GM12874 (cell line): ENCODE data around the gene RGS14.
A peak's percentile ranks its signal among the peaks of the same experiment; 100 is the strongest.

Source experiments
- CTCF ChIP-seq: IDR thresholded peaks from 2 replicates; pipeline ENCODE4 v1.5.1; 2011; ENCODE audit warnings: low read depth, mild to moderate bottlenecking, control low read depth, low read length, moderate library complexity; ENCODE audit not compliant: insufficient read depth

The RGS14 gene

DNA sequence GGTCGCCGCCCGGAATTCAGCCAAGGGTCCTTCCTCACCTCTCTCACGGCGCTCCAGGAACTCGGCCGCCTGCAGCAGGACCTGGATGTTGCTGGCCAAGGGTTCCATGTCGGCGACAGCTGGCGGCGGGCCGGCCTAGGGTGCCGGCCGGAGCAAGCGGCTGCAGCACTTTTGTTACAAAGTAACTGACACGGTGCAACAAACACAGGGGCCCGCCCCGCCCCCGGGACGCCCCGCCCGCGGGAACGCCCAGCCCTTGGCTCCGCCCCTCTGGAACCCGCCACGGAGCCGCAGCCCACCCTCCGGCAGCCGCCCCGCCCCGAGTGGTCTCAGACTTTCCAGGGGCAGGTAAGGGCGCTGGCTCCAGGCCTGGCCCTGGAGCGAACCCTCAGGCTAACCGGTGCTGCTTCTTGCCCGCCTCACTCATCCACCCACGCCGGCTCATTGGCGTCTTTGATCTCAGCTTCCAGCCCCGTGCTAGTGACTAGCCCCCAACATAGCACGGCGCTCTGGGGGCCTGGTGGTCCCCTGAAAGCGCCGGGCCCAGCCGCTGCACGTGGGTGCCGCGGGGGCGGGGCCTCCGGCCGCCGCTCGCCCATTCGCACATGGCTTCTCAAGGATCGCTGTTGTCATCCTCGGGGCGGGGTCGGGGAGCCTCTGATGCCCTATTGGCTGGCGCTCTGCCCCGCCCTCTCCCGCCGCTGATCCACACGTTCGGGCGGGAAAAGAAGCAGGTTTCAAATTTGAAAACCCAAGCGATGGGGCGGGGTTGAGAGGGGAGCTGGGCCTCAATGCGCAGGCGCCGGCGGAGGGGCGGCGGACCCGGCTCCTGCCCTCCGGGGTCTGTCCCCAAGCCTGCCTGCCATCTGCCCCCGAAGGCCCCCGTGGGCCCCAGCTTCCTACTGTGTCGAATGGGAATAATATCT, 45.7 kb upstream of the RGS14 start, which contains the start of gene MXD3:
Gene MXD3 (minus strand): TSS at position 176 of the 926 bp plus-strand sequence. CDS start 68 bp downstream, at position 108.
- no peak for TF ChIP-seq CTCF

DNA sequence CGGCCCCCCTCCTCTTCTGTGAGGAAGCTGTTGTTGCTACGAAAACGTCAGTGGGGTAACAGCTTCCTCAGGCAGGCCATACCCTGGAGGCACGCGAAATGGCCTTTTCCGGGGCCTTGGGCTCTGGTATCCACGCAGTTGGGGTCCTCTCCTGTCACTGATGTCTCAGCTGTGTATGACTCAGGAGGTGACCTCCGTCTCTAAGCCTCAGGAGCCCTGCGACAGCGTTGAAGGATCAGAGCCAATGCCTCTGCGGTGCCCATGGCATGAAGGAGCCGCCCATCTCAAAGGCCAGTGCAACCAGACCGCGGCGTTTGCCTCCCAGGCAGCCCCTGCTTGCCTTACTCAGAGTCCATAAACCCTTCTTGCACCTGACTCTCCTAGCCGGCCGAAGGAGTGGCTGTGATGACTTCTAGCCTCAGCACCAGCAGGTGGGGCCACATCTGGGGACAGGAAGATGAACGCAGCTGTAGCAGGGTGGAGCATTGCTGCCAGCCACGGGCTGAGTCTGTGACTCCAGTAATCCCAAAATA, 45.0 kb upstream of the RGS14 start:
- TF ChIP-seq CTCF, result 0 out of 2 replicates have a peak, but pooled peaks have one; percentile 27

DNA sequence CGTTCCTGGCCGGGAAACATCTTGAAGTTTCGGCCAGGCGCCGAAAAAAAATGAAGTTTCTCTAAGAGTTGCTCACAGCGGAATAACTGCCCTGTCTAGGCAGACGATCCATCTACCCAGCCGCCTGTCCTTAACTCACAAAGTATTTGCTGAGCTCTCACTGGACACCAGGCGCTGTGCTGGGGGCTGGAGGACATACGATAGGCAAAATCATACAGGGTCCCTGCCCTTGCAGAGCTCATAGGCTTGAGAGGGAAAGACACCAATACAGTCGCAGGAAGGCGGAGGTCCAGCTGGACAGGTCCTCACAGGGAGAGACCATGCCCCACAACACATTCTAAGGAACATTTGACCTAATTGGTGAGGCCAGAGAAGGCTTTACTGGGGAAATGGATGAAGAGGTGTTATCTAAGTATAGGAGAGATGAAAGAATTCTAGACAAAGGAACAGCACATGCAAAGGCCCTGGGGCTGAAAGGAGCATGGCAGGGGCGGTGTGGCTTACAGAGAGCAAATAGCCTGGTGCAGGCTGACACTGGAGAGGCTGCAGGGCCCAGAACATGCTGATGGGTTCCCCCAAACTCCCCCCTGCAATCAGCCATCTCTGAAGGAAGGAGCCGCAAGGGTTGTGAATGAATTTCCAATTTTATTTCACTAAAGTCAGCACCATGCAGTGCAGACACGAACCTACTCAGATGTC, 44.0 kb upstream of the RGS14 start:
- no peak for TF ChIP-seq CTCF

GRCh38 chr5:177314376-177315342, 43.1 kb upstream of the RGS14 start:
- TF ChIP-seq CTCF, result no peak

GRCh38 chr5:177315411-177315810, 42.3 kb upstream of the RGS14 start:
- no peak for TF ChIP-seq CTCF

GRCh38 chr5:177316005-177316404, 41.7 kb upstream of the RGS14 start:
- no peak for TF ChIP-seq CTCF
